IMR-90 (cell line): ENCODE data around the gene ATP9B. TPM values are rescaled to one million over a fixed set of nuclear protein-coding genes. Genes with fewer than 3 reads are reported as not detected.

Source experiments
- ATAC-seq: fragments of 200-7000 bp; cut with Tn5 transposase; 2 replicates; pipeline ENCODE4 v1.9.1; 2020; ENCODE audit warnings: low read depth, mild to moderate bottlenecking, moderate library complexity
- BruUV-seq: library from RNA; stranded (reverse); fragments of 400-500 nt; replicated peaks from 2 replicates; lab custom pipeline; 2021; lab: Mats Ljungman, UMichigan
- CTCF ChIA-PET: fragments of 300-600 bp; formaldehyde crosslinking; extraction: SDS; loops from one replicate; lab custom pipeline; 2021; ENCODE audit warnings: antibody characterized with exemption; lab: Yijun Ruan, JAX
- POLR2A ChIA-PET: fragments of 300-600 bp; sonication (Branson Sonifier 250); formaldehyde crosslinking; loops from one replicate; lab custom pipeline; 2022; ENCODE audit warnings: antibody characterized with exemption; ENCODE audit not compliant: unreplicated experiment; lab: Charles Lee
- DNase-seq: peaks from one replicate; pipeline ENCODE4 v3.0.0; 2013
- H2AFZ ChIP-seq: replicated peaks from 2 replicates; pipeline ENCODE3; 2013; ENCODE audit warnings: low read length, mild to moderate bottlenecking; ENCODE audit not compliant: poor library complexity
- H2AK5ac ChIP-seq: 2 replicates; pipeline ENCODE4 v1.6.1; 2013; ENCODE audit warnings: low read depth, low read length, inconsistent platforms
- H2AK9ac ChIP-seq: replicated peaks from 2 replicates; pipeline ENCODE3; 2013; ENCODE audit warnings: mild to moderate bottlenecking, low read depth, low read length, moderate library complexity; ENCODE audit not compliant: poor library complexity
- H2BK120ac ChIP-seq: 2 replicates; pipeline ENCODE4 v1.6.1; 2013; ENCODE audit warnings: low read depth, low read length, inconsistent platforms
- H2BK15ac ChIP-seq: 3 replicates; pipeline ENCODE4 v1.6.1; 2013; ENCODE audit warnings: low read depth, low read length, inconsistent platforms
- H2BK20ac ChIP-seq: 2 replicates; pipeline ENCODE4 v1.6.1; 2013; ENCODE audit warnings: low read depth, mild to moderate bottlenecking, inconsistent platforms, low read length, moderate library complexity
- H2BK5ac ChIP-seq: 2 replicates; pipeline ENCODE4 v1.6.1; 2013; ENCODE audit warnings: mild to moderate bottlenecking, low read depth, low read length, inconsistent platforms; ENCODE audit not compliant: poor library complexity, severe bottlenecking
- H3K14ac ChIP-seq: replicated peaks from 2 replicates; pipeline ENCODE4 v1.6.1; 2013; ENCODE audit warnings: low read depth, low read length, inconsistent platforms
- H3K18ac ChIP-seq: 2 replicates; pipeline ENCODE4 v1.6.1; 2013; ENCODE audit warnings: low read depth, low read length, control low read depth
- H3K23ac ChIP-seq: 2 replicates; pipeline ENCODE4 v1.6.1; 2013; ENCODE audit warnings: low read depth, low read length, inconsistent platforms
- H3K27ac ChIP-seq: 2 replicates; pipeline ENCODE4 v1.5.1; 2013; ENCODE audit warnings: mild to moderate bottlenecking, control low read depth, low read length; ENCODE audit not compliant: insufficient read depth
- H3K27me3 ChIP-seq: 2 replicates; pipeline ENCODE4 v1.6.1; 2013; ENCODE audit warnings: low read length; ENCODE audit not compliant: control insufficient read depth, insufficient read depth
- H3K36me3 ChIP-seq: 2 replicates; pipeline ENCODE4 v1.6.1; 2013; ENCODE audit warnings: low read length, mixed read lengths; ENCODE audit not compliant: control insufficient read depth, insufficient read depth
- H3K4ac ChIP-seq: 2 replicates; pipeline ENCODE4 v1.6.1; 2013; ENCODE audit warnings: low read depth, low read length, inconsistent platforms
- H3K4me1 ChIP-seq: 2 replicates; pipeline ENCODE4 v1.6.1; 2013; ENCODE audit warnings: low read length, mixed read lengths; ENCODE audit not compliant: control insufficient read depth, insufficient read depth
- H3K4me2 ChIP-seq: 2 replicates; pipeline ENCODE4 v1.6.1; 2013; ENCODE audit warnings: low read depth, mild to moderate bottlenecking, control low read depth, low read length, moderate library complexity
- H3K4me3 ChIP-seq: 2 replicates; pipeline ENCODE4 v1.5.1; 2013; ENCODE audit warnings: low read depth, mild to moderate bottlenecking, control low read depth, low read length, moderate library complexity; ENCODE audit not compliant: insufficient read depth
- H3K56ac ChIP-seq: 2 replicates; pipeline ENCODE4 v1.6.1; 2013; ENCODE audit warnings: low read length, inconsistent platforms; ENCODE audit not compliant: insufficient read depth; ENCODE audit errors: extremely low read depth
- H3K79me1 ChIP-seq, 2 experiments: 2 replicates each; pipeline ENCODE4 v1.6.1; 2013; ENCODE audit warnings: low read length in 2 of 2, inconsistent platforms in 1 of 2, low read depth in 1 of 2
- H3K9ac ChIP-seq: 2 replicates; pipeline ENCODE4 v1.6.1; 2013; ENCODE audit warnings: low read depth, low read length, control low read depth
- H3K9me1 ChIP-seq: 2 replicates; pipeline ENCODE4 v1.6.1; 2013; ENCODE audit warnings: low read length, inconsistent platforms; ENCODE audit not compliant: insufficient read depth
- H3K9me3 ChIP-seq: 2 replicates; pipeline ENCODE4 v1.6.1; 2013; ENCODE audit warnings: low read length; ENCODE audit not compliant: control insufficient read depth, insufficient read depth
- H4K20me1 ChIP-seq: 2 replicates; pipeline ENCODE4 v1.6.1; 2013; ENCODE audit warnings: low read length, inconsistent platforms; ENCODE audit not compliant: insufficient read depth
- H4K5ac ChIP-seq: 2 replicates; pipeline ENCODE4 v1.6.1; 2013; ENCODE audit warnings: mild to moderate bottlenecking, low read depth, low read length, control low read depth
- H4K8ac ChIP-seq, 2 experiments: 2 replicates each; pipeline ENCODE4 v1.6.1; 2013; ENCODE audit warnings: low read depth in 2 of 2, low read length in 2 of 2, control low read depth in 1 of 2, inconsistent platforms in 1 of 2
- H4K91ac ChIP-seq: 2 replicates; pipeline ENCODE4 v1.6.1; 2013; ENCODE audit warnings: low read depth, low read length, inconsistent platforms; ENCODE audit not compliant: insufficient read depth
- BHLHE40 ChIP-seq: fragments of 150-350 bp; IDR thresholded peaks from 2 replicates; pipeline ENCODE4 v1.6.1; 2016; ENCODE audit warnings: mild to moderate bottlenecking, low read depth, low read length
- CEBPB ChIP-seq: IDR thresholded peaks from 2 replicates; pipeline ENCODE4 v1.6.1; 2012; ENCODE audit warnings: low read depth, low read length, improper control_type of control experiment
- CHD1 ChIP-seq: IDR thresholded peaks from 2 replicates; pipeline ENCODE4 v1.6.1; 2012; ENCODE audit warnings: low read depth, low read length, improper control_type of control experiment
- MAFK ChIP-seq: IDR thresholded peaks from 2 replicates; pipeline ENCODE4 v1.6.1; 2012; ENCODE audit warnings: low read depth, low read length, improper control_type of control experiment
- MAZ ChIP-seq: IDR thresholded peaks from 2 replicates; pipeline ENCODE4 v1.6.1; 2012; ENCODE audit warnings: low read depth, mild to moderate bottlenecking, low read length, improper control_type of control experiment, moderate library complexity, borderline replicate concordance
- MXI1 ChIP-seq: IDR thresholded peaks from 2 replicates; pipeline ENCODE4 v1.6.1; 2012; ENCODE audit warnings: low read depth, mild to moderate bottlenecking, low read length, moderate library complexity, borderline replicate concordance
- NFE2L2 ChIP-seq: fragments of 150-350 bp; IDR thresholded peaks from 2 replicates; pipeline ENCODE4 v1.6.1; 2016; ENCODE audit warnings: low read depth, mild to moderate bottlenecking, low read length
- RAD21 ChIP-seq: IDR thresholded peaks from 2 replicates; pipeline ENCODE4 v1.6.1; 2012; ENCODE audit warnings: low read length, improper control_type of control experiment
- RCOR1 ChIP-seq: IDR thresholded peaks from 2 replicates; pipeline ENCODE4 v1.6.1; 2012; ENCODE audit warnings: mild to moderate bottlenecking, low read length, improper control_type of control experiment; ENCODE audit not compliant: insufficient replicate concordance
- RFX5 ChIP-seq: IDR thresholded peaks from 2 replicates; pipeline ENCODE4 v1.8.0; 2012; ENCODE audit warnings: low read depth, mild to moderate bottlenecking, low read length, moderate library complexity
- SMC3 ChIP-seq: fragments of 150-350 bp; IDR thresholded peaks from 2 replicates; pipeline ENCODE4 v1.6.1; 2016; ENCODE audit warnings: low read depth, mild to moderate bottlenecking, antibody characterized with exemption, low read length, moderate library complexity
- WGBS, 2 experiments: methylation state at CpG; one replicate each; pipeline versions ENCODE4 v1.1.5 to v1.1.7; 2013; ENCODE audit warnings: missing lambda C conversion rate in 2 of 2; ENCODE audit not compliant: insufficient read length in 1 of 2; ENCODE audit errors: extremely low coverage in 2 of 2; 5-methylcytosine and 5-hydroxymethylcytosine counted together
- dilution Hi-C: fragments of 300-500 bp; cut with HindIII; formaldehyde crosslinking; loops from one replicate; pipeline ENCODE4 v1.14.3; 2018; ENCODE audit warnings: low sequenced_read_pairs; ENCODE audit not compliant: unreplicated experiment
- in situ Hi-C: fragments of 300-500 bp; cut with MboI; formaldehyde crosslinking; loops from 3 replicates; pipeline ENCODE4 v1.14.3; 2019; ENCODE audit warnings: low sequenced_read_pairs, inconsistent platforms, mixed read lengths
- intact Hi-C: fragments of 100-400 bp; cut with micrococcal nuclease; formaldehyde crosslinking; loops from 2 replicates; pipeline ENCODE4 v1.10.0; 2022
- polyA plus RNA-seq, 3 experiments: library from polyadenylated mRNA; depleted of rRNA; stranded (reverse); fragments of >200 nt; gene quantifications; 2 replicates each; pipeline ENCODE4 v1.2.3, GENCODE V29; 2012; ENCODE audit warnings: low replicate concordance in 1 of 3
- total RNA-seq: library from RNA; depleted of rRNA; stranded (reverse); fragments of >200 nt; gene quantifications from 2 replicates; pipeline ENCODE4 v1.2.3, GENCODE V29; 2012
- TF ChIP-seq, protein P1 (sequence below): conservative IDR thresholded peaks from 2 replicates; pipeline ENCODE4 v1.5.1; 2012; ENCODE audit warnings: mild to moderate bottlenecking, low read depth, low read length, improper control_type of control experiment
- TF ChIP-seq, protein P2 (sequence below): fragments of 150-350 bp; IDR thresholded peaks from 2 replicates; pipeline ENCODE4 v1.6.1; 2016; ENCODE audit warnings: low read depth, mild to moderate bottlenecking, low read length, moderate library complexity, borderline replicate concordance
- TF ChIP-seq, protein P3 (sequence below): fragments of 150-350 bp; IDR thresholded peaks from 2 replicates; pipeline ENCODE4 v1.6.1; 2017; ENCODE audit warnings: mild to moderate bottlenecking, antibody characterized with exemption, low read length, low read depth

Gene ATP9B
- total and polyA plus RNA-seq, 2 of the 4 experiments (the other 2 are of a cell fraction), result 11.0 to 11.5 TPM

DNA sequence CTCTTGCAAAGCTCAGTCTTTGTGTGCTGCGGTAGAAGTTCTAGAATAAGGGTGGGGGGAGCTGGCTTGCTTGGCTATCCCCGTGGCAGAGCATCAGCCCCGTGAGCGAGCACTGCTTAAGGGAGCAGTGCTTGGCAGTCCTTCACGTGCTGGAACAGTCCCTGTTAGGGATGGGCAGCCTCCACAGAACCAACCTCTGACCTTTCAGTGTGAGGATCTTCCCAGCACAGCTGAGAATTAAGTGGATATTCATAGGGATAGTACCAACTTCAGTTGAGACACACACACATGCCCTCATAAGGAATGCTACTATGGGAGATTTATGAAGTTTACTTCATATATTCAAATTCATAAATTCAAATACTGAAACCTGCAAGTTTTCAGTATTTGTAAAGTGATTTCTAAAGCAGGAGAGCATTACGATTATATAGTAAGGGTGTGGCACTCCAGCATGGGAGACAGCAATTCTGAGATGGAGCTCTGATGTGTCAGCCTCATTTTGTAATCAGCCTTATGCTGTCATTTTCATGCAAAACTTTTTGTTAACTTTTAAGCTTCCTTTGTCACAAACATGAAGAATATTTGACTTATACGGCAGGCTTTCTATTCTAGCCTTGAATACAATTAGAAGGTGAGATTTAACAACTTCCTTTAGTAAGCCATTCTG lies 39.5 kb downstream of the ATP9B start:
- intact Hi-C loops, result loop anchor here (5.0 kb wide), 1 partner anchor 34 kb away; no protein-coding TSS in a partner anchor
- Histone ChIP-seq H4K5ac (no peak overlapping the region), H4K20me1 (no peaks in the 10 kb centered on the region), H3K9me3 (no peaks in the 10 kb centered on the region), H3K27me3 (no peaks in the 10 kb centered on the region), H2BK20ac (no peak overlapping the region), H3K56ac (no peak overlapping the region), H4K91ac (no peak overlapping the region), H3K4me2 (no peak overlapping the region), H2AK9ac (peak overlapping the region; percentile 76), H3K14ac (no peak overlapping the region), H3K36me3 (peaks cover 3% of the 10 kb centered on the region), H3K27ac (no peak overlapping the region), H3K4me1 (peaks cover 2% of the 10 kb centered on the region; the same call in 1 of the 2 replicates), H3K18ac (no peak overlapping the region), H3K79me1 (peaks cover 10 to 25% of the 10 kb centered on the region in 2 experiments; a peak in 3 of 4 replicates), H2AK5ac (no peak overlapping the region), H2BK5ac (no peak overlapping the region), H3K9ac (no peak overlapping the region), H2BK120ac (no peak overlapping the region), H2BK15ac (no peak overlapping the region), H3K4me3 (no peak overlapping the region), H3K4ac (no peak overlapping the region), H4K8ac (no peak overlapping the region), H3K9me1 (peaks cover 10% of the 10 kb centered on the region; the same call in 1 of the 2 replicates), H2AFZ (no peak overlapping the region), H3K23ac (no peak overlapping the region)
- no TSS peak for BruUV-seq
- dilution Hi-C loops, result no loop called here
- ATAC-seq (peak; percentile 40; the same call in 1 of the 2 replicates), DNase-seq (no peak)
- in situ Hi-C loops, result no loop called here
- WGBS, 2 experiments, result no CpG with 5 or more reads among the region's 7 CpGs
- ChIA-PET CTCF (interaction anchor here (1.1 kb wide), 1 partner anchor 13 kb away, joined by 4 read pairs; no protein-coding TSS in a partner anchor), POLR2A (interaction anchor here (1.2 kb wide), 1 partner anchor 21 kb away, joined by 4 read pairs; no protein-coding TSS in a partner anchor)
- no peak for TF ChIP-seq SMC3
- no peak for TF ChIP-seq MXI1
- TF ChIP-seq RFX5, result no peak
- TF ChIP-seq BHLHE40, result no peak
- no peak for TF ChIP-seq MAZ
- no peak for TF ChIP-seq CEBPB
- TF ChIP-seq CHD1, result no peak
- TF ChIP-seq, protein P1, sequence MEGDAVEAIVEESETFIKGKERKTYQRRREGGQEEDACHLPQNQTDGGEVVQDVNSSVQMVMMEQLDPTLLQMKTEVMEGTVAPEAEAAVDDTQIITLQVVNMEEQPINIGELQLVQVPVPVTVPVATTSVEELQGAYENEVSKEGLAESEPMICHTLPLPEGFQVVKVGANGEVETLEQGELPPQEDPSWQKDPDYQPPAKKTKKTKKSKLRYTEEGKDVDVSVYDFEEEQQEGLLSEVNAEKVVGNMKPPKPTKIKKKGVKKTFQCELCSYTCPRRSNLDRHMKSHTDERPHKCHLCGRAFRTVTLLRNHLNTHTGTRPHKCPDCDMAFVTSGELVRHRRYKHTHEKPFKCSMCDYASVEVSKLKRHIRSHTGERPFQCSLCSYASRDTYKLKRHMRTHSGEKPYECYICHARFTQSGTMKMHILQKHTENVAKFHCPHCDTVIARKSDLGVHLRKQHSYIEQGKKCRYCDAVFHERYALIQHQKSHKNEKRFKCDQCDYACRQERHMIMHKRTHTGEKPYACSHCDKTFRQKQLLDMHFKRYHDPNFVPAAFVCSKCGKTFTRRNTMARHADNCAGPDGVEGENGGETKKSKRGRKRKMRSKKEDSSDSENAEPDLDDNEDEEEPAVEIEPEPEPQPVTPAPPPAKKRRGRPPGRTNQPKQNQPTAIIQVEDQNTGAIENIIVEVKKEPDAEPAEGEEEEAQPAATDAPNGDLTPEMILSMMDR, result no peak
- TF ChIP-seq, protein P2, sequence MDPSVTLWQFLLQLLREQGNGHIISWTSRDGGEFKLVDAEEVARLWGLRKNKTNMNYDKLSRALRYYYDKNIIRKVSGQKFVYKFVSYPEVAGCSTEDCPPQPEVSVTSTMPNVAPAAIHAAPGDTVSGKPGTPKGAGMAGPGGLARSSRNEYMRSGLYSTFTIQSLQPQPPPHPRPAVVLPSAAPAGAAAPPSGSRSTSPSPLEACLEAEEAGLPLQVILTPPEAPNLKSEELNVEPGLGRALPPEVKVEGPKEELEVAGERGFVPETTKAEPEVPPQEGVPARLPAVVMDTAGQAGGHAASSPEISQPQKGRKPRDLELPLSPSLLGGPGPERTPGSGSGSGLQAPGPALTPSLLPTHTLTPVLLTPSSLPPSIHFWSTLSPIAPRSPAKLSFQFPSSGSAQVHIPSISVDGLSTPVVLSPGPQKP, result no peak
- TF ChIP-seq, protein P3, sequence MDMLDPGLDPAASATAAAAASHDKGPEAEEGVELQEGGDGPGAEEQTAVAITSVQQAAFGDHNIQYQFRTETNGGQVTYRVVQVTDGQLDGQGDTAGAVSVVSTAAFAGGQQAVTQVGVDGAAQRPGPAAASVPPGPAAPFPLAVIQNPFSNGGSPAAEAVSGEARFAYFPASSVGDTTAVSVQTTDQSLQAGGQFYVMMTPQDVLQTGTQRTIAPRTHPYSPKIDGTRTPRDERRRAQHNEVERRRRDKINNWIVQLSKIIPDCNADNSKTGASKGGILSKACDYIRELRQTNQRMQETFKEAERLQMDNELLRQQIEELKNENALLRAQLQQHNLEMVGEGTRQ, result no peak
- no peak for TF ChIP-seq MAFK
- no peak for TF ChIP-seq RAD21
- TF ChIP-seq NFE2L2, result no peak
- no peak for TF ChIP-seq RCOR1
